HUES48 (cell line): ENCODE results near the gene SYTL1.
A peak's percentile ranks its signal among the peaks of the same experiment; 100 is the strongest.

Experiments
- H3K27ac ChIP-seq: one replicate; pipeline ENCODE4 v1.7.0; 2013; ENCODE audit warnings: low read depth, low read length, inconsistent platforms
- H3K27me3 ChIP-seq: 2 replicates; pipeline ENCODE4 v1.6.1; 2013; ENCODE audit warnings: mild to moderate bottlenecking, low read length; ENCODE audit not compliant: control insufficient read depth, insufficient read depth
- H3K36me3 ChIP-seq: 2 replicates; pipeline ENCODE4 v1.6.1; 2013; ENCODE audit warnings: low read length; ENCODE audit not compliant: control insufficient read depth, insufficient read depth
- H3K4me1 ChIP-seq: 2 replicates; pipeline ENCODE4 v1.6.1; 2013; ENCODE audit warnings: mild to moderate bottlenecking, low read length; ENCODE audit not compliant: control insufficient read depth, insufficient read depth
- H3K4me3 ChIP-seq: 2 replicates; pipeline ENCODE4 v1.5.1; 2013; ENCODE audit warnings: mild to moderate bottlenecking, low read depth, low read length
- H3K9ac ChIP-seq: 2 replicates; pipeline ENCODE4 v1.6.1; 2013; ENCODE audit warnings: mild to moderate bottlenecking, low read depth, low read length, moderate library complexity
- H3K9me3 ChIP-seq: 2 replicates; pipeline ENCODE4 v1.6.1; 2013; ENCODE audit warnings: low read length; ENCODE audit not compliant: control insufficient read depth, insufficient read depth

SYTL1 gene

GRCh38 chr1:27341525-27342252 is at the start of gene SYTL1:
TSS of gene SYTL1 (plus strand) at chr1:27342022. CDS start at chr1:27345335, 3,313 bp downstream.
- no peaks in the 10 kb centered on the region for H3K27me3 ChIP-seq
- H3K4me3 ChIP-seq, result peak within 1 kb of the TSS; percentile 47
- no peaks in the 10 kb centered on the region for H3K36me3 ChIP-seq
- H3K4me1 ChIP-seq, result peaks cover 14% of the 10 kb centered on the region
- no peak within 1 kb of the TSS for H3K27ac ChIP-seq
- no peak within 1 kb of the TSS for H3K9ac ChIP-seq
- H3K9me3 ChIP-seq, result no peaks in the 10 kb centered on the region

DNA sequence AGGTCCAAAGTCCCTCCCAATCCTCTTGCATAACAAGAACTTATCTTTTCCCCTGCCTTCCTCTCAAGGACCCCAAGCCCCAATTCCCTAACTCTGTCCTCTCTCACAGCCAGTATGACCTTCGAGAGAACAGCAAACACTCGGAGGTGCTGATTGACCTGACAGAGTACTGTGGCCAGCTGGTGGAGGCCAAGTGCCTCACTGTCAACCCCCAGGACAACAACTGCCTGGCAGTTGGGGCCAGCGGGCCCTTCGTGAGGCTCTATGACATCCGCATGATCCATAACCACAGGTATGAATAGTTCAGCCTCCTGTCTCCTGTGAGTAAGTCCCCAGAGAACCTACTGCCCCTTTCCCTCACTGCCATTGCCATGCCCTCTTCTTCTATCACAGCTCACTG is 49.7 kb upstream of the SYTL1 start:
- H3K4me1 ChIP-seq, result no peaks in the 10 kb centered on the region
- peaks cover 16% of the 10 kb centered on the region; the same call in 1 of the 2 replicates for H3K36me3 ChIP-seq
- no peaks in the 10 kb centered on the region for H3K27me3 ChIP-seq
- no peak overlapping the region for H3K4me3 ChIP-seq
- no peak overlapping the region for H3K27ac ChIP-seq
- H3K9ac ChIP-seq, result no peak overlapping the region
- H3K9me3 ChIP-seq, result no peaks in the 10 kb centered on the region

GRCh38 chr1:27293915-27294314 is 47.9 kb upstream of the SYTL1 start:
- H3K4me3 ChIP-seq, result no peak overlapping the region
- H3K27ac ChIP-seq, result no peak overlapping the region
- H3K9me3 ChIP-seq, result no peaks in the 10 kb centered on the region
- H3K27me3 ChIP-seq, result no peaks in the 10 kb centered on the region
- H3K36me3 ChIP-seq, result peaks cover 17% of the 10 kb centered on the region
- no peak overlapping the region for H3K9ac ChIP-seq
- peaks cover 3% of the 10 kb centered on the region for H3K4me1 ChIP-seq

- Histone ChIP-seq H3K9ac (no peak overlapping the region), H3K4me1 (peaks cover 21% of the 10 kb centered on the region), H3K27ac (no peak overlapping the region), H3K27me3 (no peaks in the 10 kb centered on the region), H3K36me3 (peaks cover 17% of the 10 kb centered on the region), H3K4me3 (no peak overlapping the region), H3K9me3 (no peaks in the 10 kb centered on the region)
Observed at GRCh38 chr1:27296773-27297291, 45.0 kb upstream of the SYTL1 start.

DNA sequence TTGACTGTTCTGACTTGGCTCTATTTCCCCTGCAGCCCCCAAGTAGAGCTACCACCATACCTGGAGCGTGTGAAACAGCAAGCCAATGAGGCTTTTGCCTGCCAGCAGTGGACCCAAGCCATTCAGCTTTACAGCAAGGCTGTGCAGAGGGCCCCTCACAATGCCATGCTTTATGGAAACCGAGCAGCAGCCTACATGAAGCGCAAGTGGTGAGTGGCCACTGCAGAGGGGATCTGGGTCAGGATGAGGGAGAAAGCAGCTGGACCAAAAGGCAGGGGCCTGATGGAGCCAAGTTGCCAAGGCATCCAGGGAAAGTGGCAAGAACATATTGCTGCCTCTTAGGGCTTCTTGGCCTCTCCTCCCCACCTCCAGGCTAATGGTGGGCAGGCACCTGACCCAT is 43.9 kb upstream of the SYTL1 start:
- H3K27ac ChIP-seq, result no peak overlapping the region
- H3K27me3 ChIP-seq, result no peaks in the 10 kb centered on the region
- no peak overlapping the region for H3K9ac ChIP-seq
- no peaks in the 10 kb centered on the region for H3K9me3 ChIP-seq
- H3K4me3 ChIP-seq, result no peak overlapping the region
- H3K4me1 ChIP-seq, result peaks cover 24% of the 10 kb centered on the region
- H3K36me3 ChIP-seq, result peaks cover 17% of the 10 kb centered on the region

DNA sequence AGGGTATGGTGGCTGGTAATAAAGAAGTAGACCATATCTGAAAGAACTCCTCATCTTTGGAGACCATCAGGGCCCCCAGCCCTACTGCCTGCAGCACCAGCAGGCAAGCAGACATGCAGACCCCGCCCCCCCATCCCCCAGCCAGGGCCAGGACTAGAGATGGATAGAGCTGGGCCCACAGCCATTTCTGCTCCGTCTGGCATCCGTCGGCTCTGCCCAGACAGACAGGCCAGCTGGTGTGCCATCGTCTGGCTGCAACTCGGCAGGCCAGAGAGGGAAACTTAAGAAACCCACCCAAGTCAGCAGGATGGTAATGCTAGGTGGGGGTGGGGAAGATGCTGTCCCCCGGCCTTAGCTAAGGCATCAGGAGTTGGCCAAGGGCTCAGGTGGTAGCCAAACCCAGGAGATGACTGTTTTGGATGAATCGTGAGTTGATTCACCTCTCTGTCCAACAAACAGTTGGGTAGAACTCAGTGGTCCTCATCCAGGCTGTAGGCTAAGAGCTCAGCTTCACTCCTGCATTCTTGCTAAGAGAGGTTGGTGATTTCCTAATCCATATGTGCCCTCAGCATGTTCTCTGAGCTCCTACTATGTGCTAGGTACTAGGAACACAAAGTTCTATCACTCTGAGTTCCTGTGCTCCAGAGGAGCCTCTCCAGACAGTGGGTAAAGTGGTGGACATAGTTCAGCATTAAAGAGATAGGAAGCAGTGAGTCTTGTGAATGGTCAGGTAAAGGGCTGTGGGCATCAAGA is 43.0 kb upstream of the SYTL1 start:
- Histone ChIP-seq H3K9ac (0 out of 2 replicates have a peak overlapping the region, but pooled peaks have one; percentile 18), H3K4me1 (peaks cover 24% of the 10 kb centered on the region), H3K36me3 (peaks cover 17% of the 10 kb centered on the region), H3K27me3 (no peaks in the 10 kb centered on the region), H3K4me3 (no peak overlapping the region), H3K27ac (peak overlapping the region; percentile 83), H3K9me3 (no peaks in the 10 kb centered on the region)

DNA sequence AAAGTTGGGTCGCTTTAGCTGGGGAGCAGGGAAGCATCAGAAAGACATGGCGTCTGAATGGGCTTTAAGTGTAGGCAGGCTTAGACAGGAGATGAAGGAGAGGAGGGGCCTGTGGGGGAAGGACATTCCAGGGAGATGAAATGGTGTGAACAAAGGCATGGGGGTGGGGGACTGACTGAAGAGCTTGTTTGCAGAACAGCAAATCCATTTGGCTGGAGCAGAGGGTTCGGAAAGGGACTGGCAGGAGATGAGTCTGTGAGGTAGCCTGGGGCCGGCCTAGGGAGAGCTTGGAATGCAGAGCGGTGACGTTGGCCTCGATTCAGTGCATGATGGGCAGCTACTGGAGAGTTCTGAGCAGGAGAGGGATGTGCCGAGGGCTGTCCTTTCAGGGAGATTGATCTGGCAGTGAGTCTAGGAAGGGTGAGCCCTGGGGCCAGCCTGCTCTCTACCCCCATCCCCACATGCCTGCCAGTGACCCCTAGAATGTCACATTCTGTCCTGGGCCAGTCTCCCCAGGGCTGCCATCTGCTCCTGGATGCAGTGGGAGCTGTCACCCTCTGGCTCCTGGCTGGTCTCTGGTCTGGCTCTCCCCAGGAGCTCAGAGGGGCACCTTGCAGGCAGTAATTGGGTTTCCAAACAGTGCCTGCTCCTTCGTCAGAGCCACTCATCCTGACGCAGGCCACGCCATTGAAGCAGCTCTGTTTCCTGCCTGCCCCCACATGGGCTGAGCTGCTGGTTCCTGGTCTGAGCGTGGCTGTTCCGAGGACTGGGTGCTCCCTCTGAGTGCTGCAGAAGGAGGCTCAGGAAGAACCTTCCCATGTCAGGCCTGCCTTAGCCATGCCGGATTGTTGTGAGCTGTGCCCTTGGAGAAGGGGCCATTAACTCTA is 42.2 kb upstream of the SYTL1 start:
- H3K36me3 ChIP-seq, result peaks cover 11% of the 10 kb centered on the region
- no peak overlapping the region for H3K4me3 ChIP-seq
- H3K27me3 ChIP-seq, result no peaks in the 10 kb centered on the region
- H3K4me1 ChIP-seq, result peaks cover 24% of the 10 kb centered on the region
- H3K9me3 ChIP-seq, result no peaks in the 10 kb centered on the region
- no peak overlapping the region for H3K9ac ChIP-seq
- H3K27ac ChIP-seq, result peak overlapping the region; percentile 85

DNA sequence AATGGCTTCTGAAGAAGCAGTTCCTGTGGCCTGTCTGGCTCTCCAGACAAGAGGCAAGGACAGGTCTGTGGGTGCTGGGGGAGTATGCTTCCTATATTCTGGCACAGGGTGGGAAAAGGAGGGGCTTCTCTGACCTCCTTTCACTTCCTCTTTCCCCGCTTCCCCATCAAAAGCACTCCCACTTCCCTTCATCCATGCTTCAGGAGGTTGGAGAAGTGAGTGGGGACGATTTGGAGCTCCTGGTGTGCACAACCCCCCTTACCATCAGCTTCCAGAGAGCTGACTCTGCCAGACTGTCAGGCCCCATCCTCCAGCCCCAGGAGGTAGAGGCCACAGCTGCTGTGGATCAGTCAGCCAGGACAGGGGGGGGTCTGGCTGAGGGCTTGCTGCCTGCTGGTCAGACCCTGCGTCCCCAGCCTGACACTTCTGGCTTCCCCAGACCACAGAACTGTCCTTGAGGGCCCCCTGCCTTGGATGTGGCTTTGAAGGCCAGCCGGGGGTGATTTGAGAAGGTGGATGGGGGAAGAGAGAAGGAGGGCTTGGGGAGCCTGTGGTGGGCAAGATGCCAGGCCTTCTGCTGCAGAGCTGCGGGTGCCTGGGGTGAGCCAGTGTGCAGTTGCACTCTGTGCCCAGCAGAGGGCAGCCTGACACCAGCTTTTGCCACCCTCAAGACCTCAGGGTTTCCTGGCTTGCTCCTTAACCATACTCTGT is 41.3 kb upstream of the SYTL1 start:
- no peaks in the 10 kb centered on the region for H3K27me3 ChIP-seq
- no peak overlapping the region for H3K9ac ChIP-seq
- peak overlapping the region; percentile 85 for H3K27ac ChIP-seq
- peaks cover 24% of the 10 kb centered on the region for H3K4me1 ChIP-seq
- H3K4me3 ChIP-seq, result no peak overlapping the region
- H3K9me3 ChIP-seq, result no peaks in the 10 kb centered on the region
- peaks cover 8% of the 10 kb centered on the region for H3K36me3 ChIP-seq

DNA sequence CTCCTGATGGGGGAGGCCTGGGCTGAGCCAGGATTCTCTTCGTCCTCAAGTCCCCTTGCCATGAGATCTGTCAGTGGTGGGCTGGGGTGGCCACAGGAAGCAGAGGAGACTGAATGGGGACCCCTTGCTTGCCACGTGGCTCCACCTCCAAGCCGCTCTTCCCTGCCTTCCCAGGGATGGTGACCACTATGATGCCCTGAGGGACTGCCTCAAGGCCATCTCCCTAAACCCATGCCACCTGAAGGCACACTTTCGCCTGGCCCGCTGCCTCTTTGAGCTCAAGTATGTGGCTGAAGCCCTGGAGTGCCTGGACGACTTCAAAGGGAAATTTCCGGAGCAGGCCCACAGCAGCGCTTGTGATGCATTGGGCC is 40.8 kb upstream of the SYTL1 start:
- H3K27me3 ChIP-seq, result no peaks in the 10 kb centered on the region
- peaks cover 24% of the 10 kb centered on the region for H3K4me1 ChIP-seq
- H3K4me3 ChIP-seq, result no peak overlapping the region
- peaks cover 8% of the 10 kb centered on the region for H3K36me3 ChIP-seq
- H3K9me3 ChIP-seq, result no peaks in the 10 kb centered on the region
- H3K9ac ChIP-seq, result no peak overlapping the region
- peak overlapping the region; percentile 30 for H3K27ac ChIP-seq

- no peaks in the 10 kb centered on the region for H3K27me3 ChIP-seq
- no peak overlapping the region for H3K4me3 ChIP-seq
- H3K9ac ChIP-seq, result no peak overlapping the region
- H3K4me1 ChIP-seq, result peaks cover 28% of the 10 kb centered on the region
- H3K27ac ChIP-seq, result peak overlapping the region; percentile 30
- H3K36me3 ChIP-seq, result peaks cover 8% of the 10 kb centered on the region
- no peaks in the 10 kb centered on the region for H3K9me3 ChIP-seq
Observed at GRCh38 chr1:27301582-27302199, 40.1 kb upstream of the SYTL1 start.
